Stomach (tissue), 4 donors: ENCODE measurements around the gene LRFN2.

ENCODE experiments used
- CTCF ChIP-seq, 7 experiments: fragments of 450-650 bp in 4 of 7; fragments of 200-600 bp in 3 of 7; sonication (generic) in 3 of 7; IDR thresholded peaks; one replicate each; pipeline ENCODE4 v1.5.1; 2016 to 2019; ENCODE audit warnings: antibody characterized with exemption in 7 of 7, control low read depth in 2 of 7, mild to moderate bottlenecking in 1 of 7
- EP300 ChIP-seq: sonication (generic); formaldehyde crosslinking; IDR thresholded peaks from one replicate; pipeline ENCODE4 v1.6.1; 2017; ENCODE audit warnings: antibody characterized with exemption
- POLR2A ChIP-seq, 4 donors: fragments of 450-650 bp; IDR thresholded peaks; one replicate each; pipeline ENCODE4 v1.6.1; 2016; ENCODE audit warnings: antibody characterized with exemption in 4 of 4, control low read depth in 2 of 4, mild to moderate bottlenecking in 1 of 4, moderate library complexity in 1 of 4
- POLR2AphosphoS5 ChIP-seq, 3 donors: sonication (generic); formaldehyde crosslinking; IDR thresholded peaks; one replicate each; pipeline ENCODE4 v1.6.1; 2016; ENCODE audit warnings: antibody characterized with exemption in 3 of 3

GRCh38 chr6:40597301-40597700 lies 10.1 kb upstream of the LRFN2 start:
- no peak for TF ChIP-seq CTCF (IDR thresholded peaks at IDR 0.05)
- no peak for TF ChIP-seq POLR2A (IDR thresholded peaks at IDR 0.05)
- no peak for TF ChIP-seq POLR2AphosphoS5 (IDR thresholded peaks at IDR 0.05)
- TF ChIP-seq EP300 = no peak
